ENCODE data around the gene CSNK1G1.

The CSNK1G1 gene

GRCh38 chr15:64185146-64185911 is 170.6 kb downstream of the CSNK1G1 start:
- TF ChIP-seq CTCF (IDR thresholded peaks at IDR 0.05; ENCODE audit: unreplicated experiment in 3 of 3) = no peak
- Mint-ChIP-seq H3K4me1 (peaks cover 6% of the 10 kb centered on the region), H3K27me3 (ENCODE audit: low read depth) (no peaks in the 10 kb centered on the region), H3K36me3 (ENCODE audit: low read depth) (peaks cover 29% of the 10 kb centered on the region), H3K27ac (no peak overlapping the region), H3K9me3 (no peaks in the 10 kb centered on the region), H3K4me3 (no peak overlapping the region)

- H3K4me1 Mint-ChIP-seq = no peaks in the 10 kb centered on the region
- H3K4me3 Mint-ChIP-seq = no peak overlapping the region
- H3K36me3 Mint-ChIP-seq (ENCODE audit: low read depth) = peaks cover 25% of the 10 kb centered on the region
- H3K9me3 Mint-ChIP-seq = no peaks in the 10 kb centered on the region
- no peak overlapping the region for H3K27ac Mint-ChIP-seq
- no peak for TF ChIP-seq CTCF (IDR thresholded peaks at IDR 0.05; ENCODE audit: unreplicated experiment in 3 of 3)
- peaks cover 3% of the 10 kb centered on the region for H3K27me3 Mint-ChIP-seq (ENCODE audit: low read depth)
These were observed 173.1 kb downstream of the CSNK1G1 start for GRCh38 chr15:64182859-64183370.

GRCh38 chr15:64180235-64180824 is 175.6 kb downstream of the CSNK1G1 start:
- peaks cover 3% of the 10 kb centered on the region for H3K27me3 Mint-ChIP-seq (ENCODE audit: low read depth)
- peaks cover 31% of the 10 kb centered on the region for H3K36me3 Mint-ChIP-seq (ENCODE audit: low read depth)
- H3K4me1 Mint-ChIP-seq = no peaks in the 10 kb centered on the region
- H3K9me3 Mint-ChIP-seq = no peaks in the 10 kb centered on the region
- peak overlapping the region in 1 of 3 experiments; percentile 38 for H3K27ac Mint-ChIP-seq
- H3K4me3 Mint-ChIP-seq = no peak overlapping the region
- no peak for TF ChIP-seq CTCF (IDR thresholded peaks at IDR 0.05; ENCODE audit: unreplicated experiment in 3 of 3)

GRCh38 chr15:64166102-64166890 is 189.7 kb downstream of the CSNK1G1 start:
- Mint-ChIP-seq H3K4me1 (peaks cover 28% of the 10 kb centered on the region), H3K36me3 (ENCODE audit: low read depth) (peaks cover 19% of the 10 kb centered on the region), H3K9me3 (no peaks in the 10 kb centered on the region), H3K4me3 (no peak overlapping the region), H3K27me3 (ENCODE audit: low read depth) (no peaks in the 10 kb centered on the region), H3K27ac (peak overlapping the region; percentile 20 to 37 (median 35))
- no peak for TF ChIP-seq CTCF (IDR thresholded peaks at IDR 0.05; ENCODE audit: unreplicated experiment in 3 of 3)

GRCh38 chr15:64164436-64164835 is 191.5 kb downstream of the CSNK1G1 start:
- H3K4me1 Mint-ChIP-seq = peaks cover 38% of the 10 kb centered on the region
- peak overlapping the region; percentile 86 to 94 (median 93) for H3K27ac Mint-ChIP-seq

More at GRCh38 chr15:64164436-64164835, 191.5 kb downstream of the CSNK1G1 start:
- Mint-ChIP-seq H3K27me3 (ENCODE audit: low read depth) (no peaks in the 10 kb centered on the region), H3K36me3 (ENCODE audit: low read depth) (peaks cover 16% of the 10 kb centered on the region), H3K9me3 (no peaks in the 10 kb centered on the region), H3K4me3 (peak overlapping the region; percentile 52 to 87 (median 72))
- no peak for TF ChIP-seq CTCF (IDR thresholded peaks at IDR 0.05; ENCODE audit: unreplicated experiment in 3 of 3)
